Spleen (tissue), 11 donors: Measurements from ENCODE around the gene ITIH4. TPM values are rescaled to one million over a fixed set of nuclear protein-coding genes. Genes with fewer than 3 reads are reported as not detected.

ENCODE experiments used
- DNase-seq: peaks from one replicate; pipeline ENCODE4 v3.0.0-alpha.2; 2020
- H3K27ac ChIP-seq, 8 donors: fragments of 200-600 bp; sonication (generic) in 7 of 8; 1 replicate in 4 of 8; 2 replicates in 4 of 8; pipeline versions ENCODE4 v1.5.0 to v1.8.0; 2016 to 2021; ENCODE audit warnings: inconsistent platforms in 4 of 8, mild to moderate bottlenecking in 4 of 8, moderate library complexity in 1 of 8
- H3K27me3 ChIP-seq, 7 donors: fragments of 200-600 bp; sonication (generic) in 6 of 7; replicated peaks in 1 of 7; 1 replicate in 4 of 7; 2 replicates in 3 of 7; pipeline versions ENCODE4 v1.5.0 to v1.8.0; 2016 to 2021; ENCODE audit warnings: inconsistent platforms in 3 of 7, mild to moderate bottlenecking in 1 of 7
- H3K36me3 ChIP-seq, 6 donors: fragments of 200-600 bp; sonication (generic) in 5 of 6; 1 replicate in 4 of 6; 2 replicates in 2 of 6; pipeline versions ENCODE4 v1.5.0 to v1.8.0; 2016 to 2021; ENCODE audit warnings: inconsistent platforms in 2 of 6
- H3K4me1 ChIP-seq, 6 donors: fragments of 200-600 bp; sonication (generic) in 5 of 6; 1 replicate in 3 of 6; 2 replicates in 3 of 6; pipeline versions ENCODE4 v1.5.0 to v1.8.0; 2016 to 2021; ENCODE audit warnings: inconsistent platforms in 3 of 6
- H3K4me3 ChIP-seq, 8 donors: fragments of 200-600 bp; sonication (generic) in 7 of 8; 1 replicate in 4 of 8; 2 replicates in 4 of 8; pipeline versions ENCODE4 v1.5.0 to v1.8.0; 2016 to 2021; ENCODE audit warnings: inconsistent platforms in 4 of 8, mild to moderate bottlenecking in 4 of 8, moderate library complexity in 2 of 8
- H3K9me3 ChIP-seq, 8 donors: fragments of 200-600 bp; sonication (generic) in 7 of 8; 1 replicate in 4 of 8; 2 replicates in 4 of 8; pipeline versions ENCODE4 v1.5.0 to v1.8.0; 2016 to 2021; ENCODE audit warnings: inconsistent platforms in 4 of 8
- CTCF ChIP-seq, 11 experiments: fragments of 200-600 bp in 7 of 11; fragments of 450-650 bp in 4 of 11; sonication (generic) in 4 of 11; IDR thresholded peaks in 8 of 11; conservative IDR thresholded peaks in 3 of 11; 1 replicate in 7 of 11; 2 replicates in 4 of 11; pipeline versions ENCODE4 v1.4.0 to v1.8.0; 2016 to 2021; ENCODE audit warnings: antibody characterized with exemption in 11 of 11, inconsistent platforms in 4 of 11, mild to moderate bottlenecking in 1 of 11
- POLR2A ChIP-seq, 3 donors: fragments of 450-650 bp; IDR thresholded peaks; one replicate each; pipeline ENCODE4 v1.5.1; 2017; ENCODE audit warnings: antibody characterized with exemption in 3 of 3, mild to moderate bottlenecking in 1 of 3
- POLR2AphosphoS5 ChIP-seq, 3 donors: sonication (generic); formaldehyde crosslinking; IDR thresholded peaks; one replicate each; pipeline ENCODE4 v1.5.1; 2017; ENCODE audit warnings: antibody characterized with exemption in 3 of 3
- WGBS, 5 donors: extraction: QIAGEN DNeasy Blood & Tissue Kit in 3 of 5; methylation state at CpG; one replicate each; pipeline versions ENCODE4 v1.1.5 to v1.1.7; 2013 to 2018; 5-methylcytosine and 5-hydroxymethylcytosine counted together
- intact Hi-C: fragments of 100-400 bp; cut with DNase I; formaldehyde crosslinking; loops from one replicate; pipeline ENCODE4 v1.15.0; 2023; ENCODE audit warnings: low total_unique reads
- polyA plus RNA-seq, 3 donors: library from polyadenylated mRNA; stranded (reverse); fragments of 200-250 nt; gene quantifications; one replicate each; pipeline ENCODE4 v1.2.1, GENCODE V29; 2013
- total RNA-seq, 7 donors: library from RNA; depleted of rRNA in 3 of 7; stranded (reverse); fragments of >200 nt in 3 of 7; fragmentation: NEBNext Ultra II Directional in 4 of 7; extraction: Animal tissue kit (Norgen Biotek cat#: 25700) in 4 of 7; gene quantifications; one replicate each; pipeline versions ENCODE4 v1.1.0 to v1.2.1, GENCODE V29; 2016 to 2021
- donor health status: healthy with polysubstance abuse.
- donor health status: DM: no; HTN: no; CAD: no; lungs with moderate emphysema.
- donor health status: DM: no; HTN: no; CAD: no.
- donor health status: Bipolar disorder and iron deficiency.
- donor health status: healthy.
- donor health status: DM: no; HTN: no; CAD: no.
- donor health status: DM: yes; HTN: yes; CAD: no.

ITIH4 gene
- total and polyA plus RNA-seq, 10 donors: 9.9 to 54.2 (median 21.6) TPM

GRCh38 chr3:52831500-52832301 is 1.2 kb upstream of the ITIH4 start:
- intact Hi-C loops: no loop called here

GRCh38 chr3:52829906-52830463 is 487 bp downstream of the ITIH4 start:
- no peaks in the 10 kb centered on the region for H3K9me3 ChIP-seq
- no peaks in the 10 kb centered on the region for H3K27me3 ChIP-seq
- no peak for DNase-seq
- no peaks in the 10 kb centered on the region for H3K4me1 ChIP-seq
- TF ChIP-seq POLR2AphosphoS5 (IDR thresholded peaks at IDR 0.05): peak in 1 of 3 donors; percentile 1
- TF ChIP-seq POLR2A (IDR thresholded peaks at IDR 0.05): no peak
- TF ChIP-seq CTCF (IDR thresholded peaks at IDR 0.05 in 8 of 11, conservative IDR thresholded peaks at IDR 0.05 in 3 of 11): no peak
- H3K36me3 ChIP-seq: peaks cover 0 to 65% (median 3%) of the 10 kb centered on the region in 6 donors
- WGBS, 5 donors: 83 to 94% (median 84%) methylated on average over 7 to 10 of the region's 10 CpGs
- intact Hi-C loops: no loop called here
- no peak overlapping the region for H3K27ac ChIP-seq
- H3K4me3 ChIP-seq: no peak overlapping the region

More at GRCh38 chr3:52831500-52832301, 1.2 kb upstream of the ITIH4 start:
- DNase-seq: peak; percentile 62
- Histone ChIP-seq H3K4me3 (no peak overlapping the region), H3K4me1 (no peaks in the 10 kb centered on the region), H3K27ac (no peak overlapping the region), H3K36me3 (peaks cover 0 to 69% (median 13%) of the 10 kb centered on the region in 6 donors), H3K9me3 (no peaks in the 10 kb centered on the region), H3K27me3 (no peaks in the 10 kb centered on the region)
- 59 to 70% (median 69%) methylated on average over 14 to 21 of the region's 21 CpGs for WGBS, 5 donors
- TF ChIP-seq CTCF (IDR thresholded peaks at IDR 0.05 in 8 of 11, conservative IDR thresholded peaks at IDR 0.05 in 3 of 11) (no peak), POLR2A (IDR thresholded peaks at IDR 0.05) (no peak), POLR2AphosphoS5 (IDR thresholded peaks at IDR 0.05) (no peak)

- Histone ChIP-seq H3K27ac (no peak overlapping the region), H3K27me3 (no peaks in the 10 kb centered on the region), H3K36me3 (peaks cover 0 to 65% (median 3%) of the 10 kb centered on the region in 6 donors), H3K9me3 (no peaks in the 10 kb centered on the region), H3K4me1 (no peaks in the 10 kb centered on the region), H3K4me3 (no peak overlapping the region)
- DNase-seq: no peak
- 71 to 98% (median 91%) methylated on average over 1 to 3 of the region's 3 CpGs for WGBS, 5 donors
- TF ChIP-seq POLR2AphosphoS5 (IDR thresholded peaks at IDR 0.05): no peak
- no peak for TF ChIP-seq CTCF (IDR thresholded peaks at IDR 0.05 in 8 of 11, conservative IDR thresholded peaks at IDR 0.05 in 3 of 11)
- no peak for TF ChIP-seq POLR2A (IDR thresholded peaks at IDR 0.05)
- intact Hi-C loops: no loop called here
These were observed 990 bp downstream of the ITIH4 start for GRCh38 chr3:52829482-52829881.

GRCh38 chr3:52827866-52828376 is 2.6 kb downstream of the ITIH4 start:
- H3K27me3 ChIP-seq: no peaks in the 10 kb centered on the region
- no peak overlapping the region for H3K4me3 ChIP-seq
- H3K4me1 ChIP-seq: no peaks in the 10 kb centered on the region
- TF ChIP-seq CTCF (IDR thresholded peaks at IDR 0.05 in 8 of 11, conservative IDR thresholded peaks at IDR 0.05 in 3 of 11) (no peak), POLR2AphosphoS5 (IDR thresholded peaks at IDR 0.05) (no peak), POLR2A (IDR thresholded peaks at IDR 0.05) (no peak)
- WGBS, 5 donors: 77 to 80% (median 77%) methylated on average over 8 to 10 of the region's 10 CpGs
- H3K36me3 ChIP-seq: peaks cover 0 to 66% (median 13%) of the 10 kb centered on the region in 6 donors
- H3K9me3 ChIP-seq: no peaks in the 10 kb centered on the region
- DNase-seq: no peak
- no peak overlapping the region for H3K27ac ChIP-seq
- intact Hi-C loops: no loop called here
